Adipose tissue (tissue), 3 donors: Measurements from ENCODE around the gene SLC30A2. TPM values are rescaled to one million over a fixed set of nuclear protein-coding genes. Genes with fewer than 3 reads are reported as not detected.

Experiments
- H3K27ac ChIP-seq: one replicate; pipeline ENCODE4 v1.5.1; 2013; ENCODE audit warnings: low read depth, low read length
- WGBS, 3 donors: extraction: QIAGEN DNeasy Blood & Tissue Kit; methylation state at CpG; one replicate each; pipeline ENCODE4 v1.1.7; 2013; 5-methylcytosine and 5-hydroxymethylcytosine counted together
- polyA plus RNA-seq, 3 donors: library from polyadenylated mRNA; stranded (reverse); fragments of 200-250 nt; gene quantifications; one replicate each; pipeline ENCODE4 v1.2.3, GENCODE V29; 2013
- donor health status: healthy with polysubstance abuse.
- donor health status: Bipolar disorder and iron deficiency.
- donor health status: healthy.

Gene SLC30A2
- polyA plus RNA-seq, 3 donors = 0.07 to 99.7 TPM; not detected in 1

DNA sequence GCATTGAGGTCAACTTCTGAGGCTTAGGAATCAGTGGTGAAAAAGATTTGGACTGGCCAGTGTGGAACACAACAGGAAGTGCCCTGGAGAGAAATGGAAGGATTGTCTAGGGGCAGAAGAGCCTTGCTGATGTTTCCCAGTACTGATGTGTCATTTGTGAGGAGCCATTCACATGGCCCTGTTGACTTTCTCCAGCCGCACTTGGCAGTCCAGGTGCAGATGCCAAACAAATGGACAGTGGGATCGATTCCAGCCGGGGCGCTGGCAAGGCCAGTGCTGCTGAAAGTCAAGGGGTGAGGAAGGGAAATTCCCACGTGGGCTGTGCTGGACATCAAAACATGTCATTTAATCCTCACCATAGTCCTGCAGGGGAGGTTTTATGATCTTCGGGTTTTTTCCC is 26.4 kb upstream of the SLC30A2 start:
- no peak overlapping the region for H3K27ac ChIP-seq
- WGBS, 3 donors = 10 to 46% (median 38%) methylated on average over 6 of the region's 6 CpGs

DNA sequence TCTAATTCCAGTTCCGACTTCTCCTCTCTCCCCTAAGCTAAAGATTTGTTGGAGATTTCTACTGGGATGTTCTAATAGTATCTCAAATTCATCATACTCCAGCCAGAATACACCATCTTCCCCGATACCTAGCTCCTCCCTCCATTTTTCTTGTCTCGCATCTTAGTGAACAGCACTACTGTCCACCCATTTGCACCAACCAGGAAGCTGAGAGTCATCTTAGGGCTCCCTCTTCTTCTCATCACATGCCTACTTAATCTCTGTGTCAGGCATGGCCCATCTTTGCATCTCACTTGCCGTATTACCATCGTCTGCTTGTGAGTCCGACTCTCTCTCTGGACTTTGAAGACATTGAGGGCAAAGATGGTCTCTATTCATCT is 25.0 kb upstream of the SLC30A2 start:
- WGBS, 3 donors = 91 to 93% (median 92%) methylated on average over 6 of the region's 6 CpGs
- H3K27ac ChIP-seq = no peak overlapping the region

DNA sequence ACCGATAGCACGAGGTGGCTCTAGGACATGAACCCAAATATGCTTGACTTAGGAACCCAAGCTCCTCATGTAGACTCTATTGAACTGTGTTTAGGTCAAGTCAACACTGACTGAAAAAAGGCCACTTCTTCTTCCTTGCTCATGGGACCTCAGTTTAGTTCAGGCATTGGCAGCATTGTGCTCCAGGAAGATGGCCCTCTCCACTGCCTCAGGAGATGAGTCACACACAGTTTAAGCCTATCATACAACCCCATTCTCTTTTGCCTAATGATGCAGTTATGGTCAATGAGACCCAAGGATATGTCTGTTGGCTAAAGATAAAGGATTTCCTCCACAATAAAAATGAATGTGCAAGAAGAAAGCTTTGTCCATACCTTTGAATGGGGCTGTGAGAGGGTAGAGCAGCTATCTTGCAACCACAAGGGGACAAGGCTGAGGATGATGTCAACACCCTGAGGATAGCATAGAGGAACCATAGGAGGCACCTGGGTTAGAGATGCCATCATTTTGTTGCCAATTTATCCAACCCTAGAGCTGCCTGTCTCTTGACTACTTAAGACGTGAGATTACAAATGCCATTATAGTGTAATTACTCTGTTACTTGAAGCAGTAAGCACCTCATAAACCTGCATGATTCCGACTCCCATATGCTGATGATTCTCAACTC is 24.5 kb upstream of the SLC30A2 start:
- no peak overlapping the region for H3K27ac ChIP-seq
- 86 to 93% (median 92%) methylated on average over 4 of the region's 4 CpGs for WGBS, 3 donors

DNA sequence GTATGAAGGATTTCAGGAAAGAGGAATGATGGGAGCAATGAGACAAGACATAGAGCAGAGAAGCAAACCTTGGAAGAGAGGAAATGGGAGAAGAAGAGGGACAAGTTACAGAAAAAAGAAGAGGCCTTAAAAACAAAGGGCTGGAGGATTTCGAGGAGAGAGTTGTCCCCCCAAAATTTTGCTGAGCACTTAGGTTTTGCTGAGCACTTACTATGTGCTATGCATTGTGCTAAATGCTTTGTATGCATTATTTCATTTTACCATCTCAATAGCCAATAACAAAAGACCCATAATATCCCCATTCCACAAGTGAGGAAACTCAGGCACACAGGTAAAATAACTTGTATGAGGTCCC is 24.0 kb upstream of the SLC30A2 start:
- H3K27ac ChIP-seq = no peak overlapping the region
- 72 to 94% (median 83%) methylated on average over 1 of the region's 1 CpG for WGBS, 3 donors

DNA sequence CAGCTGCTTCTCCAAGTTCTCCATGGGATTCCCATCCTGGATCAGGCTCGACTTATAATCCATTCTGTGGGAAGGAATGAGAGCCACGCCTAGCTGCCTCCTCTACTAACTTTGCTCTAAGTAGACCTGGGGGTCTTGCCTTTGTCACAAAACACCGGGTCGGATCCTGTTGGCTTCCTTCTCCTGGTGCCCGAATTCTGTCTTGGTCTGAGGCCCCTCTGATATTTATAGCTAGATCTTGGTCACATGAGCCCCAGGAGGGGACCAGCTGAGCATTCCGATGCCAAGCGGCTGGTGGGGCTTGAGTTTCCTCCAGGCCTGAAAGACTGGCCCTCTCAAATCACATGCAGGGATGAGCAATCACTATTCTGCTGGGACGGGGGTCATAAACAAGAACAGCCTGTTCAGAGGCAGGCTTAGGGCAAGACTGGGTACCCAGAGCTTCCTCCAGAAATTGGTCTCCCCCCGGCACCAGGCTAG is 21.6 kb upstream of the SLC30A2 start, which contains the start of gene TRIM63:
TSS of gene TRIM63 (minus strand) at position 199 of the 480 bp plus-strand sequence. CDS start at position 63, 136 bp downstream.
- H3K27ac ChIP-seq = no peak within 1 kb of the TSS
- 60 to 73% (median 68%) methylated on average over 9 of the region's 9 CpGs for WGBS, 3 donors

DNA sequence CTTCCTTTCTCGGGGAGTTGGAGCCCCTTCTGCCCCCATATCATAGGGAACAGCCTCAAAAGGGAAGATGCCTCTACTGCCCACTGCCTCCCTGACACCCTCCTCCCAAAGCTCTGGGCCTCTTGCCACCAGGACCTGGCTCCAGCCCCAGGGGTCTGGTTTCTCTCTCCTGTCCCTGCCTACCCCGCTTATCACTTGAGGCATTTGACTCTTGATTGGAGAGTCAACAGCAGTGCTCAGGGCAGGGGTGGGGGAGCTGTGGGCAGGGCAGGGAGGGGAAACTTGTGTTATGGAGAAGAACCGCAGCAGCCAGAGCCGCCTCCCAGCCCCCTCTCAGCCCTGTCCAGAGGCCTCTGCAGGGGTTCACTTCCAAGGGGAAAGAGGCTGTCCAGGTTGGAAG is 20.9 kb upstream of the SLC30A2 start:
- WGBS, 3 donors = 39 to 60% (median 59%) methylated on average over 4 of the region's 4 CpGs
- no peak overlapping the region for H3K27ac ChIP-seq

DNA sequence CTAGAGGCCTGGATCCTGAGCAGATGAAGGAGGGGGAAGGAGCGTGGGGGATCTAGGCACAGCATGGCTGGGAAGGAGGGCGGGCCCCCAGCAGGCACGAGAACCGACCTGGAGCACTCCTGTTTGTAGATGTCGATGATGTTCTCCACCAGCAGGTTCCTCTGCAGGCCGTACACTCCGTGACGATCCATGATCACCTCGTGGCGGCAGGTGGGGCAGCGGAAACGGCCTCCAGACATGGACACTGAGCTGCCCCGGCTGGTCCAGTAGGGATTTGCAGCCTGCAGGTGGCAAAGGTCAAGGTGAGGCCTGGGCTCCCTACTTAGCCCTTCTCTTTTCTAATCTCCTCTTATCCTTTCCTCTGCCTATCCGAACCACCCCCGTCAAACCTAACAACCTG is 20.2 kb upstream of the SLC30A2 start:
- WGBS, 3 donors = 81 to 91% (median 89%) methylated on average over 14 to 15 of the region's 15 CpGs
- H3K27ac ChIP-seq = no peak overlapping the region

DNA sequence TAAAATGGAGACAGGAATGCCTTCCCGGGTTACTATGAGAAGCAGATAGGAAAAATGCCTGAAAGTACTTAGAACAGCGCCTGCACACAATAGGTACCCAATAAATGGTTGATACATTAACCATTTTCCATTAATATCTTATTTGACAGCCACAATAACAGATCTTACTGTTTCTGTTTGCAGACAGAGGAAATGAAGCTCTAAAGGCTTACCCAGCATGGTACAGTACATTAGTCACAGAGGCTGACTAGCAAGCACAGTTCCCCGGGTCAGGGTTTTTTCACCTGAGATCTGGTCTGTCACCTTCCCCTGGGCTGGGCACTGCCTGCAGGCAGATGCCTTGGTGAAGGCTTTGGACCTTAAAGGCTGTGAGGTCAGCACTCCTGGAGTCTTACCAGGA is 18.6 kb upstream of the SLC30A2 start:
- no peak overlapping the region for H3K27ac ChIP-seq
- WGBS, 3 donors = 57 to 82% (median 70%) methylated on average over 3 of the region's 3 CpGs

DNA sequence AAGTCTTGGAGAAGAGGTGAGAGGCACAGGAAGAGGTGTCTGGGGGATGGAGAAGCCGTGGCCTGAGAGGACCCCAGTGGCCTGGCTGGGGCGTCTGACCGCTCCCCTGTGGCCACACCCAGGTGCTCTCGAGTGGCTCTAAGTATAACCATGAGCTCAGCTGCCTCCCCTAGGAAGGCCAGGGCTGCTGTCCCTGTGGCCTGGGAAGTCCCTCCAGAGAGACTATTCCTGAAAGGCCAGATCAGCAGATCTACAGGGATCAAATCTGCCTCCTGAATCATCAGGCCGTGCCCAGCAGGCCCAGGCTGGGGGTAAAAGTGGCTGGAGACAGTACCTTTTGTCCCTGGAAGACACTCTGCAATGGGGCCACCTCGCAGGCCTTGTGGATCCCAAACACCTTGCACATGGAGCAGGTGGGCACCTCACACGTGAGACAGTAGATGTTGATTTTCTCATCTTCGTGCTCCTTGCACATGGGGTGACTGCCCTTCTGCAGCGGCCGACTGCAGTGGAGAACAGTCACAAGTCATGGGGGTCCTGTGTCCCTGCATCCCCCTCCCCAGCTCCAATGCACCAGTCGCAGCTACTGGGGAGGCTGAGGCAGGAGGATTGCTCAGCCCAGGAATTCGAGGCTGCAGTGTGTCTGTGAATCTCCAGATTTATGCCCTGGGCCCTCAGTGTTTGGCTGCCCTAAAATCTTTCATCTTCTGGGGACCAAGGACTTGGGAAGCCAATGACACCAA is 15.1 kb upstream of the SLC30A2 start:
- H3K27ac ChIP-seq = no peak overlapping the region
- WGBS, 3 donors = 80 to 83% (median 80%) methylated on average over 12 of the region's 12 CpGs

DNA sequence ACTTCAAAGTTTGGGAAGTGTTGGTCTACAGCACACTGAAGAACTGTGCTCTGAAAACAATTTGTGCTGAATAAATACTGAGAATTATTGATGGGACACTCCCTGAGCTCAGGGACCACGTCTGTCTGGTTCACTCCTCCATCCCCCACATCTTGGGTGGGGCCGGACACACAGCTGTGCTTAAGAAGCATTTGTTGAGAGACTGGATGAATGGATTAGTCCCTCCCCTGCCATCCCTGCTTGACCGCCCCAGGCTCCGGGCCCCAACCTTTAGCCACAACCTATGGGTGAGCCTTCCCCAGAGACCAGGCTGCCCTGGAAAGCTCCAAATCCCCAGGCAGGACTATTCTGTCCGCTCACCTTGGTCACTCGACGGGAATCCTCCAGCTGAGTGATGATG is 14.0 kb upstream of the SLC30A2 start:
- no peak overlapping the region for H3K27ac ChIP-seq
- WGBS, 3 donors = 64 to 81% (median 71%) methylated on average over 7 of the region's 7 CpGs

DNA sequence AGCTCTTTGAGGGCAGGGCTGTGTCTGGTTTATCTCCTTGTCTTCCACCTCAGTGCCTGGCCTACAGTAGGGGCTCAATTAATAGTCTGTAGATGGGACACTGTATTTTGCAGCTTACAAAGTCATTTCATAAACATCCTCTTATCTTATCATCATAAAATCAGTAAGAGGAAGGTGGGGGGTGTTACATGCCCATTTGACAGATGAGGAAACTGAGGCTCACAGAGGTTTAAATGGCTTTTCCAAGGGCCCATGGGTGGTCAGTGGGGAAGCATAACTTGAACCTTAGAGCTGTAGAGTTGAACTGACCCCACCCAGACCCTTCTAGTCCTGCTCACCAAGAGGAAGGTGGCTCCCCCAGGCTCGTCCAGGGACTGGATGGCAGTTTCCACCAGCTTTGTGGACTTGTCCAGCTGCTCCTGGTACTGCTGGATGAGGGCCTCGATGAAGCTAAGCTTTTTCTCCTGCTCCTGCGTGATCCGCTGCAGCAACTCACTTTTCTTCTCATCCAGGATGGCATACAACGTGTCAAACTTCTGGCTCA is 12.2 kb upstream of the SLC30A2 start:
- WGBS, 3 donors = 84 to 93% (median 86%) methylated on average over 5 of the region's 5 CpGs
- H3K27ac ChIP-seq = no peak overlapping the region

DNA sequence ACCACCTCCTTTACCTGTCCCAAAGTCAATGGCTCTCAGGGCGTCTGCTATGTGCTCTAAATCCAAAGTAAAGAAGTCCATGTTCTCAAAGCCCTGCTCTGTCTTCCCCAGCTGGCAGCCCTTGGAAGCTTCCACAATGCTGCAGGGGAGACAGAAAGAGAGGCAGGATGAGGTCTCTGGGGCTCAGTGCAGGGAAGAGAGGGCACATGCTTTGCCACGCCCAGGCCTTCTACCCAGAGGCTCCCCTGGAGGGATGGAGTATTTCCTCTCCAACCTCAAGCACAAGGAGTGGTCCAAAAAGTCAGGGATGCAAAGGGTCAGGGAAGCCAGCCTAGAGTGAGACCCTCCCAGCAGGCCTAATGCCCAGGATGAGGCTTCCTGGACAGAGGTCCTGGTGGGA is 11.3 kb upstream of the SLC30A2 start:
- no peak overlapping the region for H3K27ac ChIP-seq
- WGBS, 3 donors = 79 to 94% (median 83%) methylated on average over 2 of the region's 2 CpGs

DNA sequence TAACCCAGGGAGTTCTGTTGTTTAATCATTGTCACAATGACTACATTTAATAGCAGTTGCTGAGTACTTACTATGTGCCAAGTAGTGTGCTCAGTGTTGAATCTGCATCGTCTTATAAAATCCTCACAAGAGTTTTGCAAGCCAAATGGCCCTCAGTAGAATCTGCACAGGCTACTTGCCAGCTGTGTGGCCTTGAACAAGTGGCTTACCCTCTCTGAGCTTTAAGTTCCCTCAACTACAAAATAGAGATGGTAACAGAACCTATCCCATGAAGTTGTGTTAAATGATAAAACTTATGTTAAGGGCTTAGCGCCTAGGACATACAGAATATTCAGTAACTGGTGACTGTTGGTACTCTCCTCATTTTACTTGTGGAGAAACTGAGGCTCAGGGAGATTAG is 9.1 kb upstream of the SLC30A2 start:
- H3K27ac ChIP-seq = no peak overlapping the region
- 76 to 83% (median 81%) methylated on average over 2 of the region's 2 CpGs for WGBS, 3 donors

DNA sequence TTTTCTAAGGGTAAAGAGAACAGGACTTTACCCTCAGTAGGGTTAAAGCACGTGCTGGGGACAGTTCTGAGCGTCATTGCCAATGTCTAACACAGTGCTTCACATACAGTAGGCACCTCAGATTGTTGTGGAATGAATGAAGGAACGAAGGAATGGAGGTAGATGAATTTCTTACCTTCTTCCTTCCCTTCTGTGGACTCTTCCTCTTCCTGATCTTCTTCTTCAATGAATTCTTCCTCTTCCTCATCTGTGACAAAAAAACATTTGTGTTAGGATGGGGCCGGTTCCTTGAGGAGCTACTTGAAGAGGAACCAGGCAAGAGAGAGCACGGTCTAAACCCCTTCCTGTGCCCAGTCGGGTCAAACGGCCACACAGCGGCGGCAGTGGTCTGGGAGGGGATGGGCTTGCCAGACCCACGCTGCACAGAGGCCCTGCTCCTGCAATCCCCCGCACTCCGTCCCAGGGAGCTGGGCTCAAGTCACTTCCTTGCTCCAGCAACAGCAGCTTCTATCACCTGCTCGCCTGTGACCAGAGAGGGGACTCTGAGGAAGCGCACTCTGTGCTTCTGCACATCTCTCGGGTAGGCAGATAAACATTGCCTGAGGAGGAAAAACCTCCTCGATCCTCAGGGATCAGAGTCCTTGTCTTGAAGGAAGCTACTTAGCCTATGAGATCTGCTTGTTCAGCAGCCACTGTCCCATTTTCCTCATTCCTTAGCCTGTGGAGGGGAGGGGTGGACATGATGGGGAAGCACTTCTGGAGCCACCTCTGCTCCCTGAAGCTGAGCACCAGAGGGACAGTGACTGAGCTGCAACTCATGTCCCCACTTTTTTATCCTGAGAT is 8.0 kb upstream of the SLC30A2 start:
- H3K27ac ChIP-seq = no peak overlapping the region
- 35 to 64% (median 36%) methylated on average over 16 of the region's 16 CpGs for WGBS, 3 donors

DNA sequence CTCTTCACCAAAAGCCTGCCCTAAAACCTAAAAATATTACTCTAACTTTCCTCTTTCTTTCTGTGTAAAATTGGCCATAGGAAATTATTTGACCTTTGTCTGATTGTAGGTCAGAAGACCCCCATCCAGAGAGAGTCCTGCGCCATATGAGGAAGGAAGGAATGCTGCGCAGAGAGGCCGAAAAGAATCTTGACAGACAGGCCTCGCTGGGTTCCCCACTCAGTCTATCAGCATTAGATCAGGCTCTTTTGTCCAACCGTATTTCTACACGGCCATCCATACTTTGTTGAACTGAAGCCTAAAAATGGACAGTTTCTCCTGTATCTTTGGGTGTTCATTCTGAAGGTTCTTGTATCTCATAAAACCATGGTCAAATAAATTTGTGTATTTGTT is 4.3 kb upstream of the SLC30A2 start:
- no peak overlapping the region for H3K27ac ChIP-seq
- WGBS, 3 donors = 91 to 96% (median 91%) methylated on average over 6 of the region's 6 CpGs

DNA sequence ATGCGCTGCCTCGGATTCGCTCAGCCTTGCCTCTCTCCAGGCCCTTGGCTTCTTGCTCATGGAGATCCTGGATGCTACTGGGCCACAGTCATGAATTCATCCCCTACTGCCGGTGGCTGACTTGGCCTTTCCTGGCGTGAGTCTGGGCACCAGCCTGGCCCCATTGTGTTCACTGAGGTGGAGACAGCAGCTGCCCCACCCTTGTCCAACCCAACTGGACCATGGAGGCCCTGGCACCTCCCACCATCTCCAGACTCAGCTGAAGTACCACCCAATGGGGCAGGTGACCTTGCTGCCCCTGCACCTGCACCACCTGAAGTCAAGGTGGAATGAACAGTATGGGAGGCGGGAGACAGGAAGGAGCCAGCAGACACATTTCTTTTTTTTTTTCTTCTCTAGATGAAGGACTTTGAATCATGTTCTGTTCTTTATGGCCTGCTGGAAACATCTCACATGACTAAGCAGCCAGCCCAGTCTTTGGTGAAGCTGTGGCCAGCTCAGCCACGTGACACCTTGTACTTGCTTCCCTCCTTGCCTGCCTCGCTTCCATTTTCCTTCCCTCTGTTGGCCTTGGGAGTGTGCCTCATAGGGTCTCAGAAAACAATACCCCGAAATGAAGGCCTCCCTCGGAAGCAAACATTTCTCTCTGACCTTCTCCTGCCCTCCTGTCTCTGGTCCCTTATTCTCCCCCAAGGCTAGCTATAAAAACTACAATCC is 3.8 kb upstream of the SLC30A2 start:
- WGBS, 3 donors = 69 to 86% (median 69%) methylated on average over 10 of the region's 10 CpGs
- H3K27ac ChIP-seq = no peak overlapping the region

DNA sequence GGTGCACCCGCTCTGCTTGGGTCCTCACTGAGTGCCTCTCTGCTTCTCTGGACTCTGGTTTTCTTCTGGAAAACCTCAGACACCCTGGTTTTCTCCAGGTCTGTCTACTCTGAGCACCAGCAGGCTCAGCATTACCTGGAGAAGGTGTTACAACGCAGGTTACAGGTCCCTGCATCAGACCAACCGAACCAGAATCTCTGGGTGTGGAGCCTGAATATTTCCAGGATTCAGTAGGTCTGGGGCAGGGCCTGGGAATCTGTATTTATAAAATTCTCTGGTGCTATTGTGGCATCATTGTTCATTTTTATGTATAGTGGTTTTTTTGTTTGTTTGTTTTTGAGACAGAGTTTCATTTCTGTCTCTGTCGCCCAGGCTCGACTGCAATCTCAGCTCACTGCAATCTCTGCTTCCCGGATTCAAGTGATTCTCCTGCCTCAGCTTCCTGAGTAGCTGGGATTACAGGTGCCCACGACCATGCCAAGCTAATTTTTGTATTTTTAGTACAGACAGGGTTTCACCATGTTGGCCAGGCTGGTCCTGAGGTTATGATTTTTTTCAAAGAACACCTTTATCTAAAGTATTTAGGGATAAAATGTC is 1.5 kb upstream of the SLC30A2 start:
- no peak overlapping the region for H3K27ac ChIP-seq
- 72 to 81% (median 81%) methylated on average over 7 of the region's 7 CpGs for WGBS, 3 donors
